Mucosa of descending colon (tissue), 3 donors: ENCODE results near the gene TEF. TPM values are rescaled to one million over a fixed set of nuclear protein-coding genes. Genes with fewer than 3 reads are reported as not detected.

Experiments
- ATAC-seq: fragments of 200-7000 bp; cut with Tn5 transposase; one replicate; pipeline ENCODE4 v1.9.1; 2020; ENCODE audit warnings: mild to moderate bottlenecking, moderate library complexity
- DNase-seq, 3 donors: peaks; one replicate each; pipeline ENCODE4 v3.0.0-alpha.2; 2020
- H3K36me3 ChIP-seq: fragments of 200-600 bp; one replicate; pipeline ENCODE4 v1.8.0; 2021; ENCODE audit warnings: low read depth, mild to moderate bottlenecking
- H3K4me1 ChIP-seq: fragments of 200-600 bp; one replicate; pipeline ENCODE4 v1.8.0; 2021; ENCODE audit warnings: low read depth, mild to moderate bottlenecking
- H3K4me3 ChIP-seq: fragments of 200-600 bp; one replicate; pipeline ENCODE4 v1.8.0; 2021; ENCODE audit warnings: mild to moderate bottlenecking
- H3K9me3 ChIP-seq: fragments of 200-600 bp; one replicate; pipeline ENCODE4 v1.8.0; 2021; ENCODE audit warnings: mild to moderate bottlenecking
- intact Hi-C, 2 donors: fragments of 100-400 bp; cut with DNase I in 1 of 2; cut with micrococcal nuclease in 1 of 2; formaldehyde crosslinking; loops; one replicate each; pipeline versions ENCODE4 v1.11.0 to v1.11.1; 2022; cut with DNase I, micrococcal nuclease
- total RNA-seq, 3 donors: library from RNA; stranded (reverse); fragmentation: NEBNext Ultra II Directional in 2 of 3; extraction: Animal tissue kit (Norgen Biotek cat#: 25700) in 2 of 3; gene quantifications; one replicate each; pipeline versions ENCODE4 v1.2.1 to v1.2.4, GENCODE V29; 2021 to 2023
- TF ChIP-seq, protein P1 (sequence below): fragments of 200-600 bp; IDR thresholded peaks from one replicate; pipeline ENCODE4 v1.8.0; 2022; ENCODE audit warnings: antibody characterized with exemption, mild to moderate bottlenecking
- donor health status: DM: no; HTN: no; CAD: no; lungs with moderate emphysema.
- donor health status: DM: no; HTN: no; CAD: no.
- donor health status: DM: no; HTN: yes; CAD: no.

The TEF gene
- total RNA-seq, 3 donors from 2014 or later = 17.6 to 29.3 (median 28.6) TPM

DNA sequence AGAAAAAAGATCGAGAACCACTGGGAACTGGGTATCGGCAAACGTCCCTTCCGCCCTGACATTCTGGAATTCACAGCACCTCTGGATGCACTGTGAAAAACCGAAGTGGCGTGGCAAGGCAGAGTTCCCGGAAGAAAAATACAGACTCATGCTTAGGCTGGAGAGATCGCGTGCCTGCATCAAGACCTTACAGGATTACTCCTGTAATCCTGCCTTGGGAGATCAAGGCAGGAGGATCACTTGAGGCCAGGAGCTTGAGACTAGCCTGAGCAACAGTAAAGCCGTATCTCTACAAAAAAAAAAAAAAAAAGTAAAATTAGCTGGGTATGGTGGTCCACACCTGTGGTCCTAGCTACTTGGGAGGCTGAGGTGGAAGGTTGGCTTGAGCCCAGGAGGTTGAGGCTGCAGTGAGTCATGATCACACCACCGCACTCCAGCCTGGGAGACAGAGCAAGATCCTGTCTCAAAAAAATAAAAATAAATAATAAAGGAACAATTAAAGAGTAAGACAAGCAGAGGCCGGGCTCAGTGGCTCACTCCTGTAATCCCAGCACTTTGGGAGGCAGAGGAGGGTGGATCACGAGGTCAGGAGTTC, 19.9 kb upstream of the TEF start:
- no peak overlapping the region for H3K4me3 ChIP-seq
- no peaks in the 10 kb centered on the region for H3K9me3 ChIP-seq
- H3K36me3 ChIP-seq = no peaks in the 10 kb centered on the region
- intact Hi-C loops = no loop called here
- ATAC-seq (no peak), DNase-seq (no peak)
- TF ChIP-seq, protein P1, sequence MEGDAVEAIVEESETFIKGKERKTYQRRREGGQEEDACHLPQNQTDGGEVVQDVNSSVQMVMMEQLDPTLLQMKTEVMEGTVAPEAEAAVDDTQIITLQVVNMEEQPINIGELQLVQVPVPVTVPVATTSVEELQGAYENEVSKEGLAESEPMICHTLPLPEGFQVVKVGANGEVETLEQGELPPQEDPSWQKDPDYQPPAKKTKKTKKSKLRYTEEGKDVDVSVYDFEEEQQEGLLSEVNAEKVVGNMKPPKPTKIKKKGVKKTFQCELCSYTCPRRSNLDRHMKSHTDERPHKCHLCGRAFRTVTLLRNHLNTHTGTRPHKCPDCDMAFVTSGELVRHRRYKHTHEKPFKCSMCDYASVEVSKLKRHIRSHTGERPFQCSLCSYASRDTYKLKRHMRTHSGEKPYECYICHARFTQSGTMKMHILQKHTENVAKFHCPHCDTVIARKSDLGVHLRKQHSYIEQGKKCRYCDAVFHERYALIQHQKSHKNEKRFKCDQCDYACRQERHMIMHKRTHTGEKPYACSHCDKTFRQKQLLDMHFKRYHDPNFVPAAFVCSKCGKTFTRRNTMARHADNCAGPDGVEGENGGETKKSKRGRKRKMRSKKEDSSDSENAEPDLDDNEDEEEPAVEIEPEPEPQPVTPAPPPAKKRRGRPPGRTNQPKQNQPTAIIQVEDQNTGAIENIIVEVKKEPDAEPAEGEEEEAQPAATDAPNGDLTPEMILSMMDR = no peak
- peaks cover 8% of the 10 kb centered on the region for H3K4me1 ChIP-seq

DNA sequence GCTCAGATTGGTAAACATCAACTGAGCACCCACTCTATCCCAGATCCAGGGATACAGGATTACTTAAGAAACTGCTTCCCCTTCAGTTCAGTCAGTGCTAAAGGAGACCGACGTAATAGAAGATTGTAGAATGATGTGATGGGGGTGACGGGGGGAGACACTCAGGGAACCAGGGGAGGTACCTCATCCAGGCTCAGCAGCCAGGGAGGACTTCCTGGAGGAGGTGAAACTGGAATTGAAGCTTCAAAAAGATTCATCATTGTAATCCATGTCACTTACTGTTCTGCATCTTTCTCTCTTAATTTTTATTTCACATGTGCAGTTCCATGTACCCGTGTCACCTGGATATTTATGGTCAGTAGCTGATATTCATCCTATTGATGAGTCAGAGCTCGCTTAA, 19.1 kb upstream of the TEF start:
- Histone ChIP-seq H3K9me3 (no peaks in the 10 kb centered on the region), H3K36me3 (no peaks in the 10 kb centered on the region), H3K4me3 (no peak overlapping the region), H3K4me1 (peaks cover 14% of the 10 kb centered on the region)
- intact Hi-C loops = no loop called here
- DNase-seq = no peak
- TF ChIP-seq, protein P1 = no peak
- no peak for ATAC-seq

DNA sequence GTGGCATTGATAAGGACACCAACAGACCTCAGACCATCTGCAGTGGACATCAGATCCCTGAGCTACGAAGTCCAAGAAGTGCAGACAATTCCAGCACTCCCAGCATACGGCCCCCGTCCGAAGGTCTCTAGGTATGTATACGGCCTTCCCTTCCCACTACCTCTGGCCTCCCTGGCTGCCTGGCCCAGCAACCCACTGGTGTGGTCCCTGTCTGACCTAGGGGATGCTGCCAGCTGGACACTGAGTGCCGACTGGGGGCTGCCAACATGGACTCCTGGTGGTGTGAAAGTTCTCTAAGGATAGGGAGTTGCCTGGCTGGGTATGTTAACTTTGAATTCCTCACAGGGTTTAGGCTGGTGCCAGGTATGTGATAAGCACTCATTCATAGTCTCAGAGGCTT, 17.5 kb upstream of the TEF start:
- intact Hi-C loops = no loop called here
- H3K4me1 ChIP-seq = peaks cover 14% of the 10 kb centered on the region
- TF ChIP-seq, protein P1 = no peak

DNA sequence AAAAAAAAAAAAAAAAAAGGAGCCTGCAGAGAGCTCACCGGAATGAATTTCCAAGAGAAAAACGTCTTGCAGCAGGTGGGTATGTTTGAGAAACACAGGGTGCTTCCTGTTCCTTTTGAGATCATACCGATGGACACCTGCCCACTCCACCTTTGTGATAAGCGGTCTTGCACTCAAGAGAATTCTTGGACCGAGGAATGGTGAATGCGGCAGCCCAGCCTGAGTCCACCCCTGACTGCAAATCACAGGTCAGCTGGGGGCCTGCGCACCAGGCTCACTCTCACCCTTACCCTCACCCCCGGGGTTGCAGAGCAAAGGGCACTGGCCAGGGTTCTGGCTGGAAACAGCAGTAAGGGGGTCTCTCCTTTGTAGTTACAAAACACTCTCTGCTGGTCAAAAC, 16.8 kb upstream of the TEF start:
- DNase-seq (no peak), ATAC-seq (no peak)
- Histone ChIP-seq H3K4me1 (peaks cover 14% of the 10 kb centered on the region), H3K36me3 (no peaks in the 10 kb centered on the region), H3K9me3 (no peaks in the 10 kb centered on the region), H3K4me3 (no peak overlapping the region)
- TF ChIP-seq, protein P1 = no peak
- intact Hi-C loops = no loop called here

More for the DNA sequence above, 17.5 kb upstream of the TEF start:
- DNase-seq = no peak
- no peak for ATAC-seq
- no peaks in the 10 kb centered on the region for H3K36me3 ChIP-seq
- H3K9me3 ChIP-seq = no peaks in the 10 kb centered on the region
- no peak overlapping the region for H3K4me3 ChIP-seq

GRCh38 chr22:41365425-41365824, 16.3 kb upstream of the TEF start:
- ATAC-seq = no peak
- DNase-seq = no peak

More at GRCh38 chr22:41365425-41365824, 16.3 kb upstream of the TEF start:
- Histone ChIP-seq H3K36me3 (no peaks in the 10 kb centered on the region), H3K9me3 (no peaks in the 10 kb centered on the region), H3K4me1 (peaks cover 14% of the 10 kb centered on the region), H3K4me3 (no peak overlapping the region)
- intact Hi-C loops = no loop called here
- TF ChIP-seq, protein P1 = no peak
